Loucy (cell line): Measurements from ENCODE around the gene TENT4A.

Experiments
- H2AFZ ChIP-seq: fragments of 200-600 bp; sonication (generic); 2 replicates; pipeline ENCODE4 v1.6.0; 2016; ENCODE audit warnings: antibody characterized with exemption, mild to moderate bottlenecking, low read length, moderate library complexity
- H3F3A ChIP-seq: fragments of 200-600 bp; 2 replicates; pipeline ENCODE4 v1.6.0; 2016; ENCODE audit warnings: antibody characterized with exemption, low read depth, mild to moderate bottlenecking
- H3K27me3 ChIP-seq: fragments of 200-600 bp; sonication (generic); 2 replicates; pipeline ENCODE4 v1.6.1; 2014; ENCODE audit warnings: low read length, mild to moderate bottlenecking; ENCODE audit not compliant: insufficient read depth, poor library complexity, severe bottlenecking
- H3K36me3 ChIP-seq: fragments of 200-600 bp; sonication (generic); 2 replicates; pipeline ENCODE4 v1.6.1; 2016; ENCODE audit warnings: low read length; ENCODE audit not compliant: insufficient read depth
- H3K4me1 ChIP-seq: fragments of 200-600 bp; sonication (generic); 2 replicates; pipeline ENCODE4 v1.5.1; 2014; ENCODE audit warnings: low read length, mild to moderate bottlenecking; ENCODE audit not compliant: insufficient read depth, poor library complexity, severe bottlenecking
- H3K4me2 ChIP-seq: fragments of 200-600 bp; sonication (generic); 2 replicates; pipeline ENCODE4 v1.6.0; 2014; ENCODE audit warnings: antibody characterized with exemption, low read length, low read depth, mild to moderate bottlenecking; ENCODE audit not compliant: poor library complexity, severe bottlenecking
- H3K4me3 ChIP-seq: fragments of 200-600 bp; sonication (generic); 2 replicates; pipeline ENCODE4 v1.5.1; 2014; ENCODE audit warnings: low read length, mild to moderate bottlenecking, mixed read lengths; ENCODE audit not compliant: poor library complexity, severe bottlenecking
- H3K79me2 ChIP-seq: fragments of 200-600 bp; sonication (generic); 2 replicates; pipeline ENCODE4 v1.6.1; 2014; ENCODE audit warnings: low read length; ENCODE audit not compliant: insufficient read depth
- H3K9ac ChIP-seq: fragments of 200-600 bp; sonication (generic); 2 replicates; pipeline ENCODE4 v1.6.0; 2014; ENCODE audit warnings: mild to moderate bottlenecking, low read depth, low read length, moderate library complexity; ENCODE audit not compliant: poor library complexity, severe bottlenecking
- H3K9me2 ChIP-seq: fragments of 200-600 bp; sonication (generic); replicated peaks from 2 replicates; pipeline ENCODE4 v1.6.1; 2016; ENCODE audit warnings: low read depth, low read length, mixed read lengths
- H3K9me3 ChIP-seq: fragments of 200-600 bp; sonication (generic); 2 replicates; pipeline ENCODE4 v1.6.1; 2014; ENCODE audit warnings: mild to moderate bottlenecking, antibody characterized with exemption, low read length, low read depth; ENCODE audit not compliant: insufficient read depth
- H4K20me1 ChIP-seq: fragments of 200-600 bp; sonication (generic); 2 replicates; pipeline ENCODE4 v1.6.0; 2014; ENCODE audit warnings: antibody characterized with exemption, low read length, mild to moderate bottlenecking; ENCODE audit not compliant: insufficient read depth, poor library complexity, severe bottlenecking
- EZH2phosphoT487 ChIP-seq: fragments of 200-600 bp; IDR thresholded peaks from 2 replicates; pipeline ENCODE4 v1.6.1; 2018; ENCODE audit warnings: antibody characterized with exemption, mild to moderate bottlenecking, moderate library complexity, borderline replicate concordance
- TF ChIP-seq, protein P1 (sequence below): fragments of 200-600 bp; sonication (generic); conservative IDR thresholded peaks from 2 replicates; pipeline ENCODE4 v1.5.1; 2014; ENCODE audit warnings: mild to moderate bottlenecking, antibody characterized with exemption, low read length

The TENT4A gene

DNA sequence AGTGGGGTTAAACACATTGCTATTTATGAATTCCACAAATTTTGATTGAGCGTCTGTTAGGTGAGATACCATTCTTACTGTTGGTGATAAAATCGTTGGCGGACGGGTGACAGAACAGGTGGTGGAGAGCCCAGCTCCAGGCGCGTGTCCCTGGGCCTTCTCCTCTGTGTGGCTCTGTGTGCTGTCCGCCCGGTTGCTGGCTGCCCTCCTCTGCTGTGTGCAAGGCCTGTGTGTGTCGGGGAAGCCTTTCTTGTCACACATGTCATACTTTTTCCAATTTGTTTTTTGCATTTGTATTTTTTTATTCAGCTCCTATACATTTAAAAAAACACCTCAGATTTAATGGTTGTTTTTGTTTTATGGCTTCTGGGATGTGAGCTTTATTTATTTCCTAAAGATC, 33.9 kb downstream of the TENT4A start:
- peaks cover 43% of the 10 kb centered on the region; the same call in 1 of the 2 replicates for H3K79me2 ChIP-seq
- H4K20me1 ChIP-seq, result peaks cover 35% of the 10 kb centered on the region
- no peaks in the 10 kb centered on the region for H3K4me1 ChIP-seq
- H3K4me2 ChIP-seq, result no peak overlapping the region
- TF ChIP-seq, protein P1, sequence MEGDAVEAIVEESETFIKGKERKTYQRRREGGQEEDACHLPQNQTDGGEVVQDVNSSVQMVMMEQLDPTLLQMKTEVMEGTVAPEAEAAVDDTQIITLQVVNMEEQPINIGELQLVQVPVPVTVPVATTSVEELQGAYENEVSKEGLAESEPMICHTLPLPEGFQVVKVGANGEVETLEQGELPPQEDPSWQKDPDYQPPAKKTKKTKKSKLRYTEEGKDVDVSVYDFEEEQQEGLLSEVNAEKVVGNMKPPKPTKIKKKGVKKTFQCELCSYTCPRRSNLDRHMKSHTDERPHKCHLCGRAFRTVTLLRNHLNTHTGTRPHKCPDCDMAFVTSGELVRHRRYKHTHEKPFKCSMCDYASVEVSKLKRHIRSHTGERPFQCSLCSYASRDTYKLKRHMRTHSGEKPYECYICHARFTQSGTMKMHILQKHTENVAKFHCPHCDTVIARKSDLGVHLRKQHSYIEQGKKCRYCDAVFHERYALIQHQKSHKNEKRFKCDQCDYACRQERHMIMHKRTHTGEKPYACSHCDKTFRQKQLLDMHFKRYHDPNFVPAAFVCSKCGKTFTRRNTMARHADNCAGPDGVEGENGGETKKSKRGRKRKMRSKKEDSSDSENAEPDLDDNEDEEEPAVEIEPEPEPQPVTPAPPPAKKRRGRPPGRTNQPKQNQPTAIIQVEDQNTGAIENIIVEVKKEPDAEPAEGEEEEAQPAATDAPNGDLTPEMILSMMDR, result no peak
- no peak for TF ChIP-seq EZH2phosphoT487
- H3K27me3 ChIP-seq, result no peaks in the 10 kb centered on the region
- peaks cover 97% of the 10 kb centered on the region for H3K36me3 ChIP-seq
- H3K9me3 ChIP-seq, result no peaks in the 10 kb centered on the region
- H3K9me2 ChIP-seq, result no peaks in the 10 kb centered on the region
- no peak overlapping the region for H2AFZ ChIP-seq
- H3K4me3 ChIP-seq, result no peak overlapping the region
- no peaks in the 10 kb centered on the region for H3F3A ChIP-seq
- H3K9ac ChIP-seq, result no peak overlapping the region

DNA sequence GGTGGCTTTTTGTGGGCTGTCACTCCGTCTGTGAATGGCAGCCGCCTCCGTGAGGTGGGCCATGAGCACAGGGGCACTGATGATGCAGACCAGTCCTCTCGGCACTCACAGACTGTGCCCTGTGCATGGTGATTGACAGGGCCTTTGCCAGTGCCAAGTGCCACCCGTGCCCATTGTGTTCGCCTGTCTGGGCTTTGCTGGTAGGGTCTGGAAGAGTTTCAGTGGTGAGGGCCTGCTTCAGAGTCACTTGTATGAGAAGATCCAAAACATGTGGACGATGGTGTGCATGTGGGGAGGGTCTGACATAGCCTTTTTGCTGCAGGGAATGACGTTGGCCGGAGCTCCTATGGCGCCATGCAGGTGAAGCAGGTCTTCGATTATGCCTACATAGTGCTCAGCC, 34.9 kb downstream of the TENT4A start:
- Histone ChIP-seq H3K9me3 (no peaks in the 10 kb centered on the region), H3K79me2 (peaks cover 43% of the 10 kb centered on the region; the same call in 1 of the 2 replicates), H3K4me1 (no peaks in the 10 kb centered on the region), H3K27me3 (no peaks in the 10 kb centered on the region), H4K20me1 (peaks cover 36% of the 10 kb centered on the region), H2AFZ (no peak overlapping the region), H3K36me3 (peaks cover 97% of the 10 kb centered on the region), H3K9me2 (no peaks in the 10 kb centered on the region), H3F3A (no peaks in the 10 kb centered on the region), H3K4me2 (no peak overlapping the region), H3K9ac (no peak overlapping the region), H3K4me3 (no peak overlapping the region)
- TF ChIP-seq, protein P1, result no peak
- TF ChIP-seq EZH2phosphoT487, result no peak

DNA sequence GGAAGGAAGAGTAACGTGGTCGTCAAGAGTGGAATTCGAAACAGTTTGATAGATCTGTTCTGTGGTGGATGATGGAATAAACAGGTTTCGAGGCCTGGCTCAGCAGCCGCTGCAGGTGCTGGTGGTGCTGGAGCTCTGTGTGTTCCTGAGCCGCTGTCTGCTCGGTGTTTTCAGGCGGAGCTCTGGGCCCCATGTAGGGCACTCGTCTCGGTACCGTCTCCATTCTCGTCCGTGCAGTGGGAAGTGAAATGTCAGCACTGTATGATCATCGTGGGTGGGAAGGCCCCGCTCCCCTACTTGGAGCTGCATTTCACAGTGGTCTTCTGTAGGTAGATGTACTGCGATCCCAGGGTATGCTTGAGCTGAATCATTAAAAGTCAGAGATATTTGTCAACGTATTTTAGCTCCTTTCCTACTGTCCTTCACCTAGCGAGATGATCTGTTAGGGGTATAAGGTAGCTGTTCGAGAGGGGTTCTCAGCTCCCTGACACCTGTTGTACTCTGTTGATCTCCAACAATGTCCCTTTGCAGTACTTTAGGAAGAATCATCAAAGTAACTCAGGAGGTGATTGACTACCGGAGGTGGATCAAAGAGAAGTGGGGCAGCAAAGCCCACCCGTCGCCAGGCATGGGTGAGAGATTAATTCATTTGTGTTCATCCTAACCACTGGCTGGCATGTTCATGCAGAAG, 35.9 kb downstream of the TENT4A start:
- Histone ChIP-seq H3K4me1 (no peaks in the 10 kb centered on the region), H3K9ac (no peak overlapping the region), H3K27me3 (no peaks in the 10 kb centered on the region), H3F3A (no peaks in the 10 kb centered on the region), H3K4me3 (no peak overlapping the region), H2AFZ (no peak overlapping the region), H3K9me2 (no peaks in the 10 kb centered on the region), H4K20me1 (peaks cover 36% of the 10 kb centered on the region), H3K79me2 (peaks cover 43% of the 10 kb centered on the region; the same call in 1 of the 2 replicates), H3K4me2 (no peak overlapping the region), H3K9me3 (no peaks in the 10 kb centered on the region), H3K36me3 (peaks cover 97% of the 10 kb centered on the region)
- TF ChIP-seq EZH2phosphoT487, result no peak
- TF ChIP-seq, protein P1, result no peak
